Left renal pelvis (tissue), 4 donors: ENCODE data around the gene LNPK. TPM values are rescaled to one million over a fixed set of nuclear protein-coding genes. Genes with fewer than 3 reads are reported as not detected.
"Not testable (repeated sequence)": the region's sequence is repeated elsewhere in the genome, so short reads cannot be mapped to it uniquely, and the experiment has no call there.

Experiments used
- DNase-seq, 4 donors: peaks; one replicate each; pipeline ENCODE4 v3.0.0-alpha.2; 2013; ENCODE audit warnings: low read depth in 4 of 4, low spot score in 3 of 4
- polyA plus RNA-seq, 4 donors: library from polyadenylated mRNA; unstranded; fragments of 120-200 nt; gene quantifications; one replicate each; pipeline ENCODE4 v1.2.1, GENCODE V29; 2013; ENCODE audit not compliant: insufficient read length in 4 of 4

Gene LNPK
- 10 to 100 TPM; 24.0 to 31.9 (median 27.7) TPM for polyA plus RNA-seq

- peak; percentile 82 to 87 (median 86) for DNase-seq
Measured at GRCh38 chr2:176001916-176002687, at the start of gene LNPK. Gene LNPK (minus strand): TSS chr2:176002267. CDS start chr2:175995584, 6,683 bp downstream.

GRCh38 chr2:176039375-176039774 lies 37.3 kb upstream of the LNPK start:
- no peak for DNase-seq

GRCh38 chr2:176038694-176039093 lies 36.6 kb upstream of the LNPK start:
- DNase-seq: no peak

- DNase-seq: no peak
Measured at GRCh38 chr2:176035013-176035691, 33.1 kb upstream of the LNPK start.

GRCh38 chr2:176027806-176028205 lies 25.7 kb upstream of the LNPK start:
- no peak for DNase-seq

- DNase-seq: no peak
Measured at GRCh38 chr2:176025932-176026331, 23.9 kb upstream of the LNPK start.

- DNase-seq: no peak
Measured at GRCh38 chr2:176024083-176024482, 22.0 kb upstream of the LNPK start.

GRCh38 chr2:176022048-176022447 lies 20.0 kb upstream of the LNPK start:
- DNase-seq: no peak

- no peak for DNase-seq
Measured at GRCh38 chr2:176020400-176020799, 18.3 kb upstream of the LNPK start.

GRCh38 chr2:176018708-176019107 lies 16.6 kb upstream of the LNPK start:
- DNase-seq: no peak

- DNase-seq: no peak
Measured at GRCh38 chr2:176009445-176009844, 7.4 kb upstream of the LNPK start.

GRCh38 chr2:176004934-176005333 lies 2.9 kb upstream of the LNPK start:
- DNase-seq: no peak

GRCh38 chr2:176003958-176004357 lies 1.9 kb upstream of the LNPK start:
- no peak for DNase-seq

- peak in 3 of 4 donors; percentile 3 to 12 (median 6) for DNase-seq
Measured at GRCh38 chr2:176002688-176003210, 682 bp upstream of the LNPK start.

- peak; percentile 22 to 63 (median 37) for DNase-seq
Measured at GRCh38 chr2:176001281-176001915, 669 bp downstream of the LNPK start.

- DNase-seq: no peak
Measured at GRCh38 chr2:175999283-175999819, 2.7 kb downstream of the LNPK start.

GRCh38 chr2:175990099-175990498 lies 12.0 kb downstream of the LNPK start:
- no peak for DNase-seq

GRCh38 chr2:175987126-175987525 lies 14.9 kb downstream of the LNPK start:
- not testable (repeated sequence) for DNase-seq

- DNase-seq: no peak
Measured at GRCh38 chr2:175984846-175985245, 17.2 kb downstream of the LNPK start.

GRCh38 chr2:175981551-175981950 lies 20.5 kb downstream of the LNPK start:
- DNase-seq: no peak
